Prostate gland (tissue), 2 donors: ENCODE data around the gene ARHGAP42.

ENCODE experiments used
- CTCF ChIP-seq, 4 experiments: fragments of 200-600 bp in 2 of 4; fragments of 450-650 bp in 2 of 4; sonication (generic) in 2 of 4; IDR thresholded peaks; 1 replicate in 3 of 4; 2 replicates in 1 of 4; pipeline ENCODE4 v1.5.1; 2016 to 2019; ENCODE audit warnings: antibody characterized with exemption in 4 of 4, mild to moderate bottlenecking in 2 of 4, moderate library complexity in 2 of 4
- POLR2A ChIP-seq: fragments of 450-650 bp; IDR thresholded peaks from one replicate; pipeline ENCODE4 v1.6.1; 2016; ENCODE audit warnings: antibody characterized with exemption, mild to moderate bottlenecking

DNA sequence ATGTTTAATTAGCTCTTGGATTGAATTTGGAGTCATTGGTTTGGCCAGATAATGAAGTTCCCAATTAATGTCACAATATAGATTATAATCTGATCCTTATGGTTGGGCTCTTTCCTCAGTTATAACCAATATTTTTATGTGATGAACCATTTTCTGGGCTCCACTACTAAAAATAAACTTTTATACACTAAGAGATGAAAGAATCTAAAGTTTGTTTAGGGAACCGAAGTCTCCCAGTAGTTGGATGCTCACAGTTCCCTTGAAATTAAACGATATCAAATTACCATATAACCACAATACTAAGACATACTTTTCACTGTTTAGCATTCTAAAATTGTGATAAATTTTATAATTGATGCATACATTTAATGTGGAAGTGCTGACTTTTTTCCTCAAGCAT, 47.0 kb upstream of the ARHGAP42 start:
- TF ChIP-seq POLR2A (no peak), CTCF (IDR thresholded peaks at IDR 0.05) (no peak)
